K562 (cell line): Measurements from ENCODE around the gene PMPCA.
A peak's percentile ranks its signal among the peaks of the same experiment; 100 is the strongest.

Source experiments
- ATF3 ChIP-seq, 2 experiments: fragments of 450-650 bp in 1 of 2; sonication (generic) in 1 of 2; formaldehyde crosslinking in 1 of 2; IDR thresholded peaks in 1 of 2; conservative IDR thresholded peaks in 1 of 2; 2 replicates each; pipeline versions ENCODE4 v1.6.1 to v1.8.1; 2016 to 2023; ENCODE audit warnings: mild to moderate bottlenecking in 2 of 2, moderate library complexity in 2 of 2, inconsistent platforms in 1 of 2, missing genetic modification reagents in 1 of 2
- CTCF ChIP-seq, 3 experiments: IDR thresholded peaks in 2 of 3; conservative IDR thresholded peaks in 1 of 3; 2 replicates each; pipeline ENCODE4 v1.5.1; 2011 to 2012; ENCODE audit warnings: low read length in 3 of 3, mild to moderate bottlenecking in 3 of 3, control low read depth in 2 of 3, improper control_type of control experiment in 1 of 3, inconsistent platforms in 1 of 3, low read depth in 1 of 3, mixed read lengths in 1 of 3, moderate library complexity in 1 of 3; ENCODE audit not compliant: insufficient read depth in 2 of 3
- EGR1 ChIP-seq: fragments of 450-650 bp; conservative IDR thresholded peaks from 2 replicates; pipeline ENCODE4 v1.6.1; 2017; ENCODE audit warnings: mild to moderate bottlenecking
- EHMT2 ChIP-seq: fragments of 450-650 bp; IDR thresholded peaks from 2 replicates; pipeline ENCODE4 v1.6.1; 2018; ENCODE audit warnings: antibody characterized with exemption
- IRF9 ChIP-seq: fragments of 450-650 bp; IDR thresholded peaks from 2 replicates; pipeline ENCODE4 v1.6.1; 2016; ENCODE audit warnings: missing biosample characterization, missing genetic modification characterization
- MAFK ChIP-seq: IDR thresholded peaks from 2 replicates; pipeline ENCODE4 v1.6.1; 2011; ENCODE audit warnings: low read length, improper control_type of control experiment
- POLR2AphosphoS2 ChIP-seq: IDR thresholded peaks from 2 replicates; pipeline ENCODE4 v1.6.1; 2012; ENCODE audit warnings: low read length, improper control_type of control experiment
- POLR2AphosphoS5 ChIP-seq: IDR thresholded peaks from 2 replicates; pipeline ENCODE4 v1.6.1; 2011; ENCODE audit warnings: mild to moderate bottlenecking, low read depth, low read length, moderate library complexity; ENCODE audit not compliant: control insufficient read depth, insufficient read depth
- SIX5 ChIP-seq, 2 experiments: IDR thresholded peaks; 2 replicates each; pipeline ENCODE4 v1.6.1; 2011; ENCODE audit warnings: low read length in 2 of 2, borderline replicate concordance in 1 of 2, low read depth in 1 of 2, mild to moderate bottlenecking in 1 of 2, moderate library complexity in 1 of 2; ENCODE audit not compliant: insufficient read depth in 1 of 2
- TCF7L2 ChIP-seq: fragments of 150-350 bp; IDR thresholded peaks from 2 replicates; pipeline ENCODE4 v1.6.1; 2016; ENCODE audit warnings: low read depth, mild to moderate bottlenecking, low read length, moderate library complexity
- ZNF165 ChIP-seq: fragments of 250-450 bp; sonication (Bioruptor Pico); IDR thresholded peaks from 2 replicates; pipeline ENCODE4 v1.4.0; 2020; ENCODE audit warnings: borderline replicate concordance

GRCh38 chr9:136363106-136363948, 47.1 kb upstream of the PMPCA start, which contains the start of gene DNLZ:
- TF ChIP-seq MAFK = no peak
- TF ChIP-seq CTCF (IDR thresholded peaks at IDR 0.05 in 2 of 3, conservative IDR thresholded peaks at IDR 0.05 in 1 of 3; ENCODE audit: insufficient read depth in 2 of 3, low read depth in 1 of 3, low read length in 3 of 3) = peak; percentile 84 to 94 (median 93)
- TF ChIP-seq EGR1 = peak; percentile 66
- TF ChIP-seq POLR2AphosphoS2 = peak; percentile 97
- peak; percentile 76 for TF ChIP-seq POLR2AphosphoS5
- TF ChIP-seq ATF3 (IDR thresholded peaks at IDR 0.05) = no peak
- peak; percentile 71; the same call in 1 of the 2 replicates for TF ChIP-seq ATF3 (CRISPR knock-in tag; conservative IDR thresholded peaks at IDR 0.05)
- TF ChIP-seq IRF9 (tag) = no peak
- TF ChIP-seq TCF7L2 = no peak
- TF ChIP-seq ZNF165 (CRISPR knock-in tag) = no peak
- TF ChIP-seq SIX5 (IDR thresholded peaks at IDR 0.05; ENCODE audit: borderline replicate concordance in 1 of 2, insufficient read depth in 1 of 2, low read depth in 1 of 2, low read length in 2 of 2) = peak; percentile 68 to 83; a peak in 3 of 4 replicates
- no peak for TF ChIP-seq EHMT2
